ENCODE data around the gene SF3B3.

The SF3B3 gene

DNA sequence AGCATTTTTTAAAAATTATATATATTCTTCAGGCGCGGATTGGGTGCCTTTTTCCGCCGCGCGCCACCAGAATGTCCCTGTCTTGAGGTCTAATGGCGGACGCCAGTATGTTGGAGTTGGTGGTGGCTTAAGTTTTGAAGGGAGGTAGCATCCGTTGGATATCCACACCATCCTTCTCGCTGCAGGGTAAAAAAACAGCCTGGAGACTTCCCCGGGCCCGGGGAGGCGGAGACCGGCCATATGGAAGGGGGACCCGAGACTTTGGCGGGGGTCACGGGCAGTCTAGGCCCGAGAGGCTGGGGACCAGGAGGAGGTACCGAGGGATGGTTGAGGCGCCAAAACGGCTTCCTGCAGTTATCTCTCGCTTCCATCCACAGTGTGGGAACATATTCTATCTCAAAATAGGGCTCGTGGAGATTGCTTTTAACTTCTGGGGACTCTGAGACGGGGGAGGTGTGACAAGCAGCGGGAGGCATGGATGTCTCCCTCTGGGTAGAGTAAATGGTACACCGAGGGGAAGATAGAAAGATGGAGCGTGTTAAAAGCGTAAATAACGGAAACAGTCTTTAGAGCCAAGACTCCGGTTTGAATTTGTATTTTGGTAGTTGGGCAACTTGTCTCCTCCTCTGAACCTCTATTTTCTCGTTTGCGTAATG lies at the start of gene SF3B3:
Gene SF3B3 (plus strand): TSS at position 74 of the 656 bp plus-strand sequence. CDS start 2,841 bp downstream, outside the sequence.
- no peaks in the 10 kb centered on the region for H3K9me3 ChIP-seq (ENCODE audit: low read depth, low read length)
- H3K9ac ChIP-seq (ENCODE audit: insufficient read length) = peak within 1 kb of the TSS; percentile 97
- H3K36me3 ChIP-seq (ENCODE audit: insufficient read depth, low read length) = peaks cover 22% of the 10 kb centered on the region
- peak within 1 kb of the TSS; percentile 82 for H3K4me3 ChIP-seq
- peak; percentile 79 for TF ChIP-seq POLR2AphosphoS5 (IDR thresholded peaks at IDR 0.05; ENCODE audit: borderline replicate concordance, low read depth, low read length)
- no peak for TF ChIP-seq EZH2 (IDR thresholded peaks at IDR 0.05)
- DNase-seq (ENCODE audit: low read depth, low spot score) = no peak
- H3K27ac ChIP-seq = peak within 1 kb of the TSS; percentile 95

DNA sequence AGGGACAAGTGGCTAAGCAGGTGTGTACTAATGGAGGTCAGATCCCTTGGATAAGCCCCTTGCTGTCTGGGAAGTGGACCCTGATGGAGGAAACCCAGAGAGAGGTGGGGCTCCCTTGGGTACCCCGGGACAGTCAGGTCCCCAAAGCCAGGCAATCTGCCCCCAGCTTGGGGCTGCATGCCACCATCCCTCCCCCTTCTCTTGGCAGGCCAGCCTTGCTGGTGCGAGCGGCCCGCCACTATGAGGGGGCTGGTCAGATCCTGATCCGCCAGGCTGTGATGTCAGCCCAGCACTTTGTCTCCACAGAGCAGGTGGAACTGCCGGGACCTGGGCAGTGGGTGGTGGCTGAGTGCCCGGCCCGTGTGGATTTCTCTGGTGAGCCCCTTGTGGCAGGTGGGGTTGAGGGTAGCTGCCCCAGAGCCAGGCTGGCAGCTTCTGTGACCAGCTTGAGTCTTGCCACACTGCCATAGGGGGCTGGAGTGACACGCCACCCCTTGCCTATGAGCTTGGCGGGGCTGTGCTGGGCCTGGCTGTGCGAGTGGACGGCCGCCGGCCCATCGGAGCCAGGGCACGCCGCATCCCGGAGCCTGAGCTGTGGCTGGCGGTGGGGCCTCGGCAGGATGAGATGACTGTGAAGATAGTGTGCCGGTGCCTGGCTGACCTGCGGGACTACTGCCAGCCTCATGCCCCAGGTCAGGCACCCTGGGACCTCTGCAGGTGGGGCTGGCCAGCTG lies 49.1 kb upstream of the SF3B3 start:
- DNase-seq (ENCODE audit: low read depth, low spot score) = no peak
- H3K9ac ChIP-seq (ENCODE audit: insufficient read length) = no peak overlapping the region
- TF ChIP-seq FOXP2 (optimal IDR thresholded peaks at IDR 0.05; ENCODE audit: control extremely low read depth, extremely low read length, insufficient read depth) (no peak), POLR2AphosphoS5 (IDR thresholded peaks at IDR 0.05; ENCODE audit: borderline replicate concordance, low read depth, low read length) (no peak), EZH2 (IDR thresholded peaks at IDR 0.05) (no peak)

DNA sequence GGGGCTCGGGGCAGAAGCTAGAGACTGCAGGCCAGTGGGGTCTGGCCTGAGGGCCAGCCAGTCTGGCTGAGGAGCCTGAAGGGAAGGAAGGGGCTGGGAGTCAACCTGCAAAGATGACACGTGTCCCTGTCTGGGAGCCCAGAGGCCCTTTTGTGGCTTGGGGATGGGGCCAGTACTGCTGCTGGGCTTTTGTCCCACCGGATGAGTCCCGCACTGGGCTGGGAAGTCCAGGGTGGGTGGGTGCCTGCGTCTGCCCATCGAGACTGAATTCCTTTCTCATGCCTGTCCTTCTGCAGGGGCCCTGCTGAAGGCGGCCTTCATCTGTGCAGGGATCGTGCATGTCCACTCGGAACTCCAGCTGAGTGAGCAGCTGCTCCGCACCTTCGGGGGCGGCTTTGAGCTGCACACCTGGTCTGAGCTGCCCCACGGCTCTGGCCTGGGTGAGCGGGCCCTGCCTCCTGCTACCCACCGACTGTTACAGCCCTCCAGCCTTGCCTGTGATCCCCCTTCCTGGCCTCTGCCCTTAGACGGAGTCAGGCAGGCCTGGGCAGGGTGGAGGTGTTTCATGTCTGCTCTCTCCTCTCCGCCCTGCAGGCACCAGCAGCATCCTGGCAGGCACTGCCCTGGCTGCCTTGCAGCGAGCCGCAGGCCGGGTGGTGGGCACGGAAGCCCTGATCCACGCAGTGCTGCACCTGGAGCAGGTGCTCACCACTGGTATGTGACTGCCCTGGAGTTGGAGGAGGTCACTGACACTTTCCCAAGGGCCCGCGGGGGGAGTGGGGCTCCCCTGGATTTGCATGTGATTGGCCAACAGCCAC lies 48.4 kb upstream of the SF3B3 start:
- no peak overlapping the region for H3K27ac ChIP-seq

More for the DNA sequence above, 49.1 kb upstream of the SF3B3 start:
- no peaks in the 10 kb centered on the region for H3K36me3 ChIP-seq (ENCODE audit: insufficient read depth, low read length)
- no peaks in the 10 kb centered on the region for H3K9me3 ChIP-seq (ENCODE audit: low read depth, low read length)
- H3K27ac ChIP-seq = no peak overlapping the region
- no peak overlapping the region for H3K4me3 ChIP-seq

DNA sequence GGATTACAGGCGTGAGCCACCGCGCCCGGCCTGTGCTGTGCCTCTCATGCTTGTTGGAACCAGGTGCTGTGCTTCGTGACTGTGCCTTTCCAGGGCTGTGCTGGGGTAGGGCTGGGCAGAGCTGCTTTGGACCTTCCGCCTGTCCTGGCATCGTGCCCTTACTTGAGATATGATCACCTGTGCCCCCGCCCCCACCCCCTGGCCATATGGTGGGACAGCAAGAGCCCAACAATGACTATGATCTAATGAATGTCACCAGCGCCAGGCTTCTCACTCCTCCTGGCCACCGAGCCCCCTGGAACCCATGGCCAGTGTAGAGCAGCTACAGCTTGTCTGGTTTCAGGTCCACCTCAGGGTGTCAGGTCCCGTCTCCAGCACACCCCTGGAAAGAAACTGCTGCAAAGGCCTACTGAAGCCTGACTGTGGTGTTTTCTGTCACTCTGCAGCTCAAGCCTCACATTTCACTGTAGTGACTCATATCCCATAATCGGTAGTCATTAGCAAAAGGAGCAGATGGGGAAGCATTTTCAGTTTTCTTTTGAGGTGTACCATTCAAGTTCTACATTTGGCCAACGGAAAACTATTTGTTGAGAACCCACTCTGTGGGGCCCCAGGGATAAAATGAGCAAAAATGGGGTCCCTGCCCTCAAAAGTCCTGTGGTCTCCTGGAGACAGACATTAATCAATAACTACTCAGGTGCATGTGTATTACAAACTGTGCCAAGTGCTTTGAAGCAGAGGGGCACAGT lies 47.2 kb upstream of the SF3B3 start:
- Histone ChIP-seq H3K9ac (ENCODE audit: insufficient read length) (no peak overlapping the region), H3K9me3 (ENCODE audit: low read depth, low read length) (no peaks in the 10 kb centered on the region), H3K27ac (no peak overlapping the region), H3K36me3 (ENCODE audit: insufficient read depth, low read length) (no peaks in the 10 kb centered on the region; the same call in 1 of the 2 replicates), H3K4me3 (no peak overlapping the region)
- DNase-seq (ENCODE audit: low read depth, low spot score) = no peak
- TF ChIP-seq EZH2 (IDR thresholded peaks at IDR 0.05) = no peak
- no peak for TF ChIP-seq FOXP2 (optimal IDR thresholded peaks at IDR 0.05; ENCODE audit: control extremely low read depth, extremely low read length, insufficient read depth)
- no peak for TF ChIP-seq POLR2AphosphoS5 (IDR thresholded peaks at IDR 0.05; ENCODE audit: borderline replicate concordance, low read depth, low read length)

More for the DNA sequence above, 48.4 kb upstream of the SF3B3 start:
- no peaks in the 10 kb centered on the region for H3K9me3 ChIP-seq (ENCODE audit: low read depth, low read length)
- no peak for DNase-seq (ENCODE audit: low read depth, low spot score)
- H3K36me3 ChIP-seq (ENCODE audit: insufficient read depth, low read length) = no peaks in the 10 kb centered on the region; the same call in 1 of the 2 replicates
- H3K4me3 ChIP-seq = no peak overlapping the region
- TF ChIP-seq FOXP2 (optimal IDR thresholded peaks at IDR 0.05; ENCODE audit: control extremely low read depth, extremely low read length, insufficient read depth) (no peak), EZH2 (IDR thresholded peaks at IDR 0.05) (no peak), POLR2AphosphoS5 (IDR thresholded peaks at IDR 0.05; ENCODE audit: borderline replicate concordance, low read depth, low read length) (no peak)
- no peak overlapping the region for H3K9ac ChIP-seq (ENCODE audit: insufficient read length)

GRCh38 chr16:70478169-70478568 lies 45.4 kb upstream of the SF3B3 start:
- Histone ChIP-seq H3K4me3 (no peak overlapping the region), H3K9ac (ENCODE audit: insufficient read length) (no peak overlapping the region), H3K36me3 (ENCODE audit: insufficient read depth, low read length) (no peaks in the 10 kb centered on the region; the same call in 1 of the 2 replicates), H3K27ac (no peak overlapping the region), H3K9me3 (ENCODE audit: low read depth, low read length) (no peaks in the 10 kb centered on the region)
- TF ChIP-seq FOXP2 (optimal IDR thresholded peaks at IDR 0.05; ENCODE audit: control extremely low read depth, extremely low read length, insufficient read depth) = no peak
- TF ChIP-seq EZH2 (IDR thresholded peaks at IDR 0.05) = no peak
- no peak for TF ChIP-seq POLR2AphosphoS5 (IDR thresholded peaks at IDR 0.05; ENCODE audit: borderline replicate concordance, low read depth, low read length)
- no peak for DNase-seq (ENCODE audit: low read depth, low spot score)

DNA sequence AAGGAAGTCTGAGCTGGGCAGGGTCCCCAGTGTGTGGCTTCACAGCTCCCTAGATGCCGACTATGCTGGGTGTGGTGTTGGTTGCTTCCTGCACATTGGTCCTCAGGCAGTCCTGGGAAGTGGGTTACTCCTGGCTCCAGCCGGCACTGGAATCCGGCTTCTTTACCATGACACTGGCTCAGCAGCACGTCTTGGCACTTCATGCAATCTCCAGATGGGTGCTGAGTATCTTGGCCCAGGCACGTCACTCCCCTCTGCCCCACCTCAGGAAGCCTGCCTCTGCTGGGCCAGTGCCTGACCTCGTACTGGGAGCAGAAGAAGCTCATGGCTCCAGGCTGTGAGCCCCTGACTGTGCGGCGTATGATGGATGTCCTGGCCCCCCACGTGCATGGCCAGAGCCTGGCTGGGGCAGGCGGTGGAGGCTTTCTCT lies 44.7 kb upstream of the SF3B3 start:
- H3K9me3 ChIP-seq (ENCODE audit: low read depth, low read length) = no peaks in the 10 kb centered on the region
- H3K4me3 ChIP-seq = no peak overlapping the region
- no peak overlapping the region for H3K9ac ChIP-seq (ENCODE audit: insufficient read length)
- no peaks in the 10 kb centered on the region; the same call in 1 of the 2 replicates for H3K36me3 ChIP-seq (ENCODE audit: insufficient read depth, low read length)
- DNase-seq (ENCODE audit: low read depth, low spot score) = no peak
- TF ChIP-seq EZH2 (IDR thresholded peaks at IDR 0.05) (no peak), FOXP2 (optimal IDR thresholded peaks at IDR 0.05; ENCODE audit: control extremely low read depth, extremely low read length, insufficient read depth) (no peak), POLR2AphosphoS5 (IDR thresholded peaks at IDR 0.05; ENCODE audit: borderline replicate concordance, low read depth, low read length) (no peak)
- no peak overlapping the region for H3K27ac ChIP-seq

DNA sequence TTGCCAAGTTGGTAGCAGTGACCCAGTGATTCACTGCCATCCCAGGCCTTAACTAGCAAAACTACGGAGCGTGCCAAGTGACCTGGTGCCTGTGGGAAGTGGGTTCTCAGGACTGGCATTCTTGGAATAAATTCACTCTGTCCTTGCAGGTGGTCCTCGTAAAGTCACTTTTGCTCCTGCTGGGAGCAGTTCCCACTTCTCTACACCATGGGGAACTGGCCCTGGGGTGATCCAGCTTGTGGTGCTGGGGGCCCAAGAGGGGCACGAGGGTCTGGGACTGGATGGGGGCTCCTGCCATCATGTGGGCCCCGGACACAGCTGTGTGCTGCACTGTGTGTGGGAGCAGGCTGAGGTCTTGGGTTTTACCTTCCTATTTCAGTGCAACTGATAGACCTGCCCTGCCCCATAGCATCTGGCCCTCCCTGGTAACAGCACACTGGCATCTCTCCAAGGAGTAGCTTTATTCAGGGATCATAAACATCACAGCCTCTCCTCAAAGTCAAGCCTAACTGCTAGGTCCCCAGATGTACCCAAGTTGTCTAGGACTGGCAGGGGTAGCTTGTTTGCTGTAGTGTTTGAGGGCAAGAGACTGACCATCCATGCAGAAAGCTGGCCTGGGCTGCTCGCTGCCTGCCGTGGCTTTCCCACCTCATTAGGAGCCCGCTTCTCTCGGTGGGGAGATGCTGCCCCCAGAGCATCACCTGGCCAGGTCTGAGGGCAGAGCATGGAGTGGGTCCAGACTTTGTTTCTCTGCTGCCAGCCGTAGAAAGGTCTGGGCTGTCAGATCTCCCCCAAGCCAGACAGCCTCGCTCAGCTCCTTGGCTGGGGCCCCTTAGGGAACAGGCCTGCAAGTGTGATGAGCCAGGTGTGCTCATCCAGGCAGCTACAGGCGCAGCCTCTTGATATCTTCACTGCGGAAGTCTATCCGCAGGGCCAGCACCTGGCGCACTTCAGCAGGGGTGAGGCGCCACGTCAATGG lies 43.2 kb upstream of the SF3B3 start:
- DNase-seq (ENCODE audit: low read depth, low spot score) = no peak
- Histone ChIP-seq H3K9ac (ENCODE audit: insufficient read length) (no peak overlapping the region), H3K27ac (no peak overlapping the region), H3K36me3 (ENCODE audit: insufficient read depth, low read length) (no peaks in the 10 kb centered on the region; the same call in 1 of the 2 replicates), H3K9me3 (ENCODE audit: low read depth, low read length) (no peaks in the 10 kb centered on the region), H3K4me3 (no peak overlapping the region)
- TF ChIP-seq POLR2AphosphoS5 (IDR thresholded peaks at IDR 0.05; ENCODE audit: borderline replicate concordance, low read depth, low read length) = no peak
- TF ChIP-seq FOXP2 (optimal IDR thresholded peaks at IDR 0.05; ENCODE audit: control extremely low read depth, extremely low read length, insufficient read depth) = no peak
- TF ChIP-seq EZH2 (IDR thresholded peaks at IDR 0.05) = no peak
